GM11168 (cell line): ENCODE results near the gene B4GALNT3.

Source experiments
- in situ Hi-C: fragments of 300-500 bp; cut with MboI; formaldehyde crosslinking; loops from one replicate; pipeline ENCODE4 v1.12.0; 2022; ENCODE audit warnings: low sequenced_read_pairs; ENCODE audit not compliant: unreplicated experiment

The B4GALNT3 gene

DNA sequence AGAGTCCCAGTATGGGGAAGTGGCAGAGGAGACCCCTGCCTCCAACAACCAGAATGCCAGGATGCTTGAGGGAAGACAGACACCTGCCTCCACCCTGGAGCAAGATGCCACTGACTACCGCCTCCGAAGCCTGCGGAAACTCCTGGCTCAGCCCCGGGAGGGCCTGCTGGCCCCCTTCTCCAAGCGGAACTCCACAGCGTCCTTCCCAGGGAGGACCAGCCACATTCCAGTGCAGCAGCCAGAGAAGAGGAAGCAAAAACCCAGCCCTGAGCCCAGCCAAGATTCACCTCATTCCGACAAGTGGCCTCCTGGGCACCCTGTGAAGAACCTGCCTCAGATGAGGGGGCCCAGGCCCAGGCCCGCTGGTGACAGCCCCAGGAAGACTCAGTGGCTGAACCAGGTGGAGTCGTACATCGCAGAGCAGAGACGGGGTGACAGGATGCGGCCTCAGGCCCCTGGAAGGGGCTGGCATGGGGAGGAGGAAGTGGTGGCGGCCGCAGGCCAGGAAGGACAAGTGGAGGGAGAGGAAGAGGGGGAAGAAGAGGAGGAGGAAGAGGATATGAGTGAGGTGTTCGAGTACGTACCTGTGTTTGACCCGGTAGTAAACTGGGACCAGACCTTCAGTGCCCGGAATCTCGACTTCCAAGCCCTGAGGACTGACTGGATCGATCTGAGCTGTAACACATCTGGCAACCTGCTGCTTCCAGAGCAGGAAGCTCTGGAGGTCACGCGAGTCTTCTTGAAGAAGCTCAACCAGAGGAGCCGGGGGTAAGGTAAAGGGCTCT lies 93.7 kb downstream of the B4GALNT3 start:
- in situ Hi-C loops, result loop anchor here (10.0 kb wide), 1 partner anchor 109 kb away; no protein-coding TSS in a partner anchor

GRCh38 chr12:554001-554285 lies 94.2 kb downstream of the B4GALNT3 start:
- in situ Hi-C loops, result loop anchor here (10.0 kb wide), 1 partner anchor 109 kb away; no protein-coding TSS in a partner anchor

DNA sequence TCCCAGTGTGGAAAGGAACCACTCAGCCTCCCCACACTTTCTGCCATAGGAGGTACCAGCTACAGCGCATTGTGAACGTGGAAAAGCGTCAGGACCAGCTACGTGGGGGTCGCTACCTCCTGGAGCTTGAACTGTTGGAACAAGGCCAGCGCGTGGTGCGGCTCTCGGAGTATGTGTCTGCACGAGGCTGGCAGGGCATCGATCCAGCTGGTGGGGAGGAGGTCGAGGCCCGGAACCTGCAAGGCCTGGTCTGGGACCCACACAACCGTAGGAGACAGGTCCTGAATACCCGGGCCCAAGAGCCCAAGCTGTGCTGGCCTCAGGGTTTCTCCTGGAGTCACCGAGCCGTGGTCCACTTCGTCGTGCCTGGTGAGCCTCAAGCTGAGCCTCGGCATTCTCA lies 96.8 kb downstream of the B4GALNT3 start:
- in situ Hi-C loops, result loop anchor here (10.0 kb wide), 1 partner anchor 112 kb away; no protein-coding TSS in a partner anchor

DNA sequence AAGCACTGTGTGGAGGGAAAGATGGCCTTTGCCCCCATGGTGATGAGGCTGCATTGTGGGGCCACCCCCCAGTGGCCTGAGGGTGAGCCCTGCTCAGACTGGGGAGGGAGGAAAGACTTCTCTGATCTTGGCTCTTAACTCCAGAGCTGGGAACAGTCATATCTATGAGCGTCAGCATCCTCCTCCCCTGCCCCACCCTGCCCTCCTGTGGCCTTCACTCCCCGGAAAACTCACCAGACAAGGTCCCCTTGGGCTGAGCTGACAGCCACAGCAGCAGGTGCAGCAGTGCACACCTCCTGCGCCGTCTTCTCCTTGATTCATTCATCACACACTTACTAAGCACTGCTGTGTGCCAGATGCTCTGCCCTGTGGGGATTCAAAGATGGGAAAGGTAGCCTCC lies 98.8 kb downstream of the B4GALNT3 start:
- in situ Hi-C loops, result loop anchor here (10.0 kb wide), 1 partner anchor 114 kb away; no protein-coding TSS in a partner anchor

DNA sequence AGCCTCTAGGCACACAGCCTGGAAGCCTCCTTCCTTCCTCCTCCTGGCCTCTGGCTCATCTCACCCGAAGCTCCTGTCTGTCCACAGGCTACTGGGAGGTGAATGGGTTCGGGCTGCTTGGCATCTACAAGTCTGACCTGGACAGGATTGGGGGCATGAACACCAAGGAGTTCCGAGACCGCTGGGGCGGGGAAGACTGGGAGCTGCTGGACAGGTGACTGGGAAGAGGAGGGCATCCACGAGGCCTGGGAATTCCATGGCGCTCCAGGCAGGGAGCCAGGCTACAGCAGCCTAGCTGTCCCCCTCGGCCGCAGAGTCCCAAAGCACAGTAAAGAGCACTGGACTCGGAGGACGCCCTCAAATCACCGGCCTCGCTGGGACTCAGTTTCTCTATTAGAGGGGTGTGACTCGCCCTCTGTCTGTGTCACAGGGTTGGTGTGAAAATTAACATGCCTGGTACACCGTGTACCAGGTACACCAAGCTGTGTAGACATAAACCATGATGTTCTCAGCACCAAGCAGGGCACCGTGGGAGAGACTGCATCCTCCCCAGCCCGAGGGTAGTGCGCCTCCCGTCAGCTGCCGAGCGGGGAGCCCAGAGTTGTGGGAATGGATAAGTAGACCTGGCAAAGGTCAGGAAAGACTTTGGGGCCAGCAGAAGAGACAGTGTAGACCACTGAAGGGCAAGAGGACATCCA lies 99.6 kb downstream of the B4GALNT3 start:
- in situ Hi-C loops, result loop anchor here (10.0 kb wide), 1 partner anchor 115 kb away; no protein-coding TSS in a partner anchor

DNA sequence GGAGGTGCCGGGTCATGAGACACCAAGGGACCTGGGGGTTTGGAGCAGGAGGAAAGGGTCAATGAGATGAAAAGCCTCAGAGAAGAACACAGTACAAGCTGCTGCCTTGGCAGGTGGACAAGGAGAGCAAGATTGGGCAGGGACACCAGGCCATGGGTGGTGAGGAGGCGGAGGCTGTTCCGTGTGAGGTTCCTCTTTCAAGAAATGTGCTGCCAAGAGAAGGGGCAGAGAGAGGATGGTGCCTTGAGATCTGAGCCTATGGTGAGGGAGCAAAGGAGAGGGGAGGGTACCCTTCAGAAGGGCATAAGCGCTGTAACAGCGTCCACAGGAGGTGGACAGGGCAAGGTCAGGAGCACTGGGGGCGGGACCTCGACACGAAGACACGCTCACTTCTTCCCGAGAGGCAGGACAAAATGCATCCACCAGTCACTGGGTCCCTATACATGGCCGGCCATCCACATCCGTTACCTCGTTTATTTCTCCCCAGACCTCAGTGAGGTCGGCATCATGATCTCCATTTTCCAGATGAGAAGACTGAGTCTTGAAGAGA lies 100.2 kb downstream of the B4GALNT3 start:
- in situ Hi-C loops, result loop anchor here (10.0 kb wide), 1 partner anchor 115 kb away; no protein-coding TSS in a partner anchor

DNA sequence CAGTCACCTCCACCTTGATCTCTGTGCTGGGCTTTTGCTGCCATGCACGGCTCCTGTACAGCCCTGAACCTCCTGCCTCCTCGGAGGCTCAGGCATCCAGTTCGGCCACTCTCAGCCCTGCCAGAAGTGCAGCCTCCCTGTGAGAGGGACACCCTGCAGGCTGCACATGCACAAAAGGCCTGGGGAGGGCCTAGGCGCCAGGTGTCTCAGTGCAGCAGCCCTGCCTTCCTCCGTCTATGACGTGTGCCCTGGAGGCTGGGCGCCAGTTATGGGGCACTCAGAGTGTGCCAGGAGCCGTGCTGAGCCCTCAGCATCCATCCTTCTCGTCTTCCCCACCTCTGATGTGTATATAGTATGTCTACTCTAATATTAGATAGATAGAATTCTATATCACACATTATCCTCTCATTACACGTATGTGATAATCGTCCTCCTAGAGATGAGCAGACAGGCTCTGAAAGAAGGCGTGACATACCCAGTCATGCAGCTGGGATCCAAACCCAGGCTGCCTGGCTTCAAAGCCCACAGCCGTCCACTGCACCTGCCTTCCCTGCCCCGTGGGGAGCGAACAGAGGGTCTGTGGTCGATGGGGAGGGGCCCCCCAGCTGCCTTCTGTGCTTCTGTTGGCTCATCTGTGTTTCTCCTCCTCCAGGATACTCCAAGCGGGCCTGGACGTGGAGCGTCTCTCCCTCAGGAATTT lies 101.1 kb downstream of the B4GALNT3 start:
- in situ Hi-C loops, result no loop called here

GRCh38 chr12:561391-561705 lies 101.6 kb downstream of the B4GALNT3 start:
- in situ Hi-C loops, result no loop called here

DNA sequence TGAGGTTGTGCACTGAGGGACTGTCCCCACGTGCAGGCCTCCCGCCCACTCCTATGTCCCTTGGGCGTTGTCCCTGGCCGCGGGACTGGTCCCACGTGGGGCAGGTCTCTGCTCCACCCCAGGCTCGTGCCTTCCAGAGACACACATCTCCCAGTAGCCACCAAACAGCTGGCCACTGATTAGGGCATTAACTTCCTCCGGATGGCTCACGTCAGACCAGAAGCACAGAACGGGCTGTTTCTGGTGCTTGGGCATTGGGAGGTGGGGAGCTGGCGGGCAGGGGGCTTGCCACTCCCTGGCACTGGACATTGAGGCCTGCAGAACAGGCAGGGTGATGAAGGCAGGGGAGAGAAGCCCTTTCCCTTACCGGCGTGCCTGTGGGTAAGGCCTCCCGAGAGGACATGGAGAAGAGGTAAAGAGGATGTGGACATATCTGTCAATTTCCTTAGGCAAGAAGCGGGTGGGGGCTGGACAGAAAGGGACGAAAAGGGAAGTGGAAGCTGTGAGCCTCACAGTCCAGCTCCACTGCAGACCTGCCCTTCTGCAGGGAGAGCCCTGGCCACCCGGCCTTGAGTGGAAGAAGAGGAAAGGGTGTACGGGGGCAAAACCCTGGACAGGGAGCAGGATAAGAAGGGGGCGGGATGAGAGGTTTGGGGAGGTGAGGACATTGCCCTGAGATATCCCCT lies 102.3 kb downstream of the B4GALNT3 start:
- in situ Hi-C loops, result no loop called here

DNA sequence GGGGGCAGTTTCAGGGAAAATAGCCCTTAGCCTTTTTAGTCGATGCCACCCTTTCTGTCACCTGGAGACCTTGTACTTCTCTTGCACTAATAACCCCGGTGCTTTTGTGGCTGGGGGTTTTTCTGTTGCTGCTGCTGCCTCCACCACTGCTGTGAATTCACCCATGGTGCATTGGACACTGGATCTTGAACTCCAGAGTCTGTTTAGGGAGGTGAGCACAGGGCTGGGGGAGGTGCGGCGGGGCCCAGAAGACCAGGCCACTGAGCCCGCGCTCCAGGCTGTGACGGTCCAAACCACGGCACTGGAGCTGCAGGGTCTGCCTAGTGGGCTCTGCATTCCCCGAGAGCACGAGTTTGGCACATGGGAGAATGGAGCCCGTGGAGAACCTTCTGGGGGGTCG lies 102.9 kb downstream of the B4GALNT3 start:
- in situ Hi-C loops, result no loop called here

GRCh38 chr12:563250-563781 lies 103.6 kb downstream of the B4GALNT3 start:
- in situ Hi-C loops, result no loop called here

- in situ Hi-C loops, result no loop called here
Observed at GRCh38 chr12:563787-564298, 104.1 kb downstream of the B4GALNT3 start.

DNA sequence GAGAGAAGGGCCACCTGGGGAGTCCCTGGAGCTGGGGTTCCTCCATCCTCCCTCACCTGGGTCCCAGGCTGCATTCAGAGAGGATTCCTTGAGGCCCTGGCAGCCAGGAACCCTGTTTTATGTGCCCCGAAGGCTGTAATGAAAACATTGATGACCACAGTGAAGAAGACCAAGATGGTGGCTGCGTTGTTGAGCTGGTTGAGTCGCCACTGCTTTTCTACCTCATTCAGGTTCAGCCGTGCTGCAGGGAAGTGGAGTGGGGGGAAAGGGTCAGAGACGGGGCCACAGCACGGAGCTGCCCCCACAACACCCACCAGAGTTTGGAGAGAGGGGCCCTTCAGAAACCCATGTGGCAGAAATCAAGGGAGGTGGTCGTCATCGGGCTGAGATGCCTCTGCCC lies 105.4 kb downstream of the B4GALNT3 start:
- in situ Hi-C loops, result no loop called here

DNA sequence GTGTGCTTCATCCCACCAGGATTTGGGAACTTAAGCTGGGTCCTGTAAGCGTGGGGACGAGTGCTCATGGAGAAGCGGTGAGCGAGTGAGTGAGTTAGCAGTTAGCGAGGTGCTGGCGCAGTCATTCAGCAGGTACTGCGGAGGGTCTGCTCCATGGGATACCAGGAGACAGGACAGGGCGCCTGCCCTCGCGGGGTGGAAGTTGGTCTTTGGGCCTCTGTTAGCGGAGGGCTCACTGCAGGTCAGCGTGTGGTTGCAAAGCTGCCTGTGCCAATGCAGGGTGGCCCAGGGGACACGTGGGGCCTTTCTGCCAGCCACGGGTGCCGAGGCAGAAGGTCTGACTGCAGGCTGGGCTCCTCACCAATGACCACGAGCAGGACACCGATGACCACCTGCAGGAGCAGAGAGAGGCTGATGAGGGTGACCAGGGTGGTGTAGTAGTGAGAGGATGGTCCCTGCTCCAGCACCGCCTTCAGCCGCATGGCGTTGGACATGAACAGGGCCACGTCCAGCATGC lies 105.9 kb downstream of the B4GALNT3 start:
- in situ Hi-C loops, result no loop called here

DNA sequence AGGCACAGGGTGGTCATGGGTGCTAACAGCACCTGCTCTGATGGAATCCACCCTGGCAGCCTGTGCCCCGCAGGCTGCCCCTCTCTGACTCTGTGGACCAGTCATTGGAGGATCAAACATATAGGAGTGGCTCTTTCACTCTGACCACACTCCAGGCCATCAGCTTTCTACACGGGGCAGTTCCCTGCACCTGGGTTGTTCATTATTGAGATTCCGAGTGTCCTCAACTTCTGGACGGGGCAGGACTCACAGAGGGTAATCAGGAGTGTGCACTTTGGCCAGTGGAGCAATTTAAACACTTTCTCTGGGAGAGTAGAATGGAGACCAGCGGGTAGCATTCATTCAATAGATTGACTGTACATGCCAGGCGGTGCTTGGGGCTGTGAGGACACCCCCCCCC lies 108.7 kb downstream of the B4GALNT3 start:
- in situ Hi-C loops, result no loop called here

- in situ Hi-C loops, result no loop called here
Observed at GRCh38 chr12:569091-569676, 109.4 kb downstream of the B4GALNT3 start.

- in situ Hi-C loops, result loop anchor here (10.0 kb wide), 1 partner anchor 245 kb away; no protein-coding TSS in a partner anchor
Observed at GRCh38 chr12:569803-570434, 110.2 kb downstream of the B4GALNT3 start.

- in situ Hi-C loops, result loop anchor here (10.0 kb wide), 1 partner anchor 244 kb away; no protein-coding TSS in a partner anchor
Observed at GRCh38 chr12:570435-570920, 110.7 kb downstream of the B4GALNT3 start.
